ENCODE measurements around the gene STPG3. TPM values are rescaled to one million over a fixed set of nuclear protein-coding genes. Genes with fewer than 3 reads are reported as not detected.

Gene STPG3
- total and polyA plus RNA-seq, 2 of the 13 experiments (the other 11 are each of a cell fraction or from before 2014, with no cell fraction given) = not detected

GRCh38 chr9:137267933-137268355, 16.9 kb downstream of the STPG3 start:
- Histone ChIP-seq H3K4me1 (ENCODE audit: insufficient read depth, low read length) (peaks cover 19% of the 10 kb centered on the region), H3K4me3 (replicated peaks in 1 of 3; ENCODE audit: insufficient read depth in 1 of 3, low read depth in 2 of 3, low read length in 3 of 3) (no peak overlapping the region), H3K27ac (ENCODE audit: extremely low read length, insufficient read depth, low read length) (peak overlapping the region; percentile 63), H3K9me3 (ENCODE audit: low read length) (no peaks in the 10 kb centered on the region), H3K36me3 (replicated peaks in 1 of 2; ENCODE audit: control insufficient read depth in 1 of 2, insufficient read depth in 2 of 2, low read length in 2 of 2) (peaks cover 20 to 35% of the 10 kb centered on the region in 2 experiments; a peak in 4 of 5 replicates), H3K27me3 (ENCODE audit: control insufficient read depth in 1 of 2, insufficient read depth in 2 of 2, low read length in 2 of 2) (no peaks in the 10 kb centered on the region), H3K4me2 (ENCODE audit: low read depth, low read length) (no peak overlapping the region), H3K9ac (ENCODE audit: insufficient read depth, low read depth, low read length) (no peak overlapping the region), H2AFZ (ENCODE audit: low read length) (no peak overlapping the region), H3K79me2 (ENCODE audit: insufficient read depth, low read length) (no peaks in the 10 kb centered on the region), H4K20me1 (ENCODE audit: insufficient read depth, low read length) (no peaks in the 10 kb centered on the region; the same call in 1 of the 2 replicates)
- 93% methylated on average over 6 of the region's 6 CpGs for WGBS (ENCODE audit: low lambda C conversion rate)
- TSS peak; percentile 36 for BruUV-seq (replicated peaks)
- FAIRE-seq = no peak
- in situ Hi-C loops (cut with HindIII; ENCODE audit: extremely low pct_ligation_motif_present, low pct_unique_long_range_greater_than_20kb) = no loop called here
- TF ChIP-seq ZBTB7A (CRISPR knock-in tag; IDR thresholded peaks at IDR 0.05) = no peak
- TF ChIP-seq RXRA (CRISPR knock-in tag; IDR thresholded peaks at IDR 0.05) = 0 out of 2 replicates have a peak, but pooled peaks have one; percentile 3
- no peak for TF ChIP-seq ZNF737 (CRISPR knock-in tag; IDR thresholded peaks at IDR 0.05; ENCODE audit: borderline replicate concordance)
- TF ChIP-seq ZSCAN20 (CRISPR knock-in tag; IDR thresholded peaks at IDR 0.05; ENCODE audit: borderline replicate concordance) = no peak
- POLR2A ChIA-PET = interaction anchor here (2.5 to 3.4 kb wide), 2 partner anchors 9 to 27 kb away, joined by 11 read pairs; partner anchors contain the start of genes TOR4A and TUBB4B
- no peak for ATAC-seq
- intact Hi-C loops (cut with micrococcal nuclease; ENCODE audit: unreplicated experiment) = no loop called here
- no peak for DNase-seq (ENCODE audit: low spot score)
- CTCF ChIA-PET (ENCODE audit: low intra/inter-chr PET ratio, low total read pairs) = no interaction called here

DNA sequence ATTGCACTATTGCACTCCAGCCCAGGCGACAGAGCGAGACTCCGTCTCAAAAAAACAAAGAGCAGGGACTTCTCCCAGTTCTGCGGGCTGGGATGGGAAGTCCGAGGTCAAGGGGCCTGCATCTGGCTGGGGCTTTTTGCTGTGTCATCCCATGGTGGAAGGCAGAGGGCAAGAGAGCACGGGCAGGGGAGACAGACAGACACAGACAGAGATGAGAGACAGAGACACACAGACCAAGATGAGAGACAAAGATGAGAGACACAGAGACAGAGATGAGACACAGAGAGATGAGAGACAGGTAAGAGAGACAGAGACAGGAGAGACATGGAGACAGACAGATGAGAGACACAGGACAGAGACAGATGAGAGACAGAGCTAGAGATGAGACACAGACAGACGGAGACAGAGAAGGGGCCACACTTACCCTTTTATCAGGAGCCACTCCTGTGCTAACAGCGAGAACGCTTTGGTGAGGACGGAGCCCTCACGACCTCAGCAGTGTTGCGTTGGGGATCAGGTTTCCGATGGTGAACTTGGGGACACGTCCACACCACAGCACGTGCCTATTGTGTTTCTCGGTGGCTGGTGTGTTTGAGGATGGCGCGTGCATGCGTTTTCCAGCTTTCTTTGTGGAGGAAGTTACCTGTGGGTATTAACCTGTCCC, 17.6 kb downstream of the STPG3 start:
- peaks cover 19% of the 10 kb centered on the region for H3K4me1 ChIP-seq (ENCODE audit: insufficient read depth, low read length)
- no peak overlapping the region for H3K4me2 ChIP-seq (ENCODE audit: low read depth, low read length)
- FAIRE-seq (no peak), DNase-seq (ENCODE audit: low spot score) (no peak), ATAC-seq (no peak; the same call in 2 of the 3 replicates)
- intact Hi-C loops (cut with micrococcal nuclease; ENCODE audit: unreplicated experiment) = no loop called here
- H4K20me1 ChIP-seq (ENCODE audit: insufficient read depth, low read length) = no peaks in the 10 kb centered on the region; the same call in 1 of the 2 replicates
- WGBS (ENCODE audit: low lambda C conversion rate) = 77% methylated on average over 19 of the region's 19 CpGs
- ChIA-PET CTCF (ENCODE audit: low intra/inter-chr PET ratio, low total read pairs) (no interaction called here), POLR2A (interaction anchor here (1.1 to 3.4 kb wide), 3 partner anchors 8 to 28 kb away, joined by 3 to 11 read pairs (median 11); partner anchors contain the start of genes TOR4A and TUBB4B)
- no peak overlapping the region for H3K9ac ChIP-seq (ENCODE audit: insufficient read depth, low read depth, low read length)
- no peaks in the 10 kb centered on the region for H3K79me2 ChIP-seq (ENCODE audit: insufficient read depth, low read length)
- H3K9me3 ChIP-seq (ENCODE audit: low read length) = no peaks in the 10 kb centered on the region
- no peak overlapping the region for H2AFZ ChIP-seq (ENCODE audit: low read length)
- peaks cover 20 to 39% of the 10 kb centered on the region in 2 experiments; a peak in 4 of 5 replicates for H3K36me3 ChIP-seq (replicated peaks in 1 of 2; ENCODE audit: control insufficient read depth in 1 of 2, insufficient read depth in 2 of 2, low read length in 2 of 2)
- in situ Hi-C loops (cut with HindIII; ENCODE audit: extremely low pct_ligation_motif_present, low pct_unique_long_range_greater_than_20kb) = no loop called here
- no peaks in the 10 kb centered on the region for H3K27me3 ChIP-seq (ENCODE audit: control insufficient read depth in 1 of 2, insufficient read depth in 2 of 2, low read length in 2 of 2)
- peak overlapping the region; percentile 63 for H3K27ac ChIP-seq (ENCODE audit: extremely low read length, insufficient read depth, low read length)
- no TSS peak for BruUV-seq (replicated peaks)
- no peak overlapping the region for H3K4me3 ChIP-seq (replicated peaks in 1 of 3; ENCODE audit: insufficient read depth in 1 of 3, low read depth in 2 of 3, low read length in 3 of 3)
- TF ChIP-seq ZNF598 (CRISPR knock-in tag; IDR thresholded peaks at IDR 0.05; ENCODE audit: borderline replicate concordance) (no peak), ZNF484 (CRISPR knock-in tag; IDR thresholded peaks at IDR 0.05; ENCODE audit: borderline replicate concordance, low read depth) (no peak), ZNF687 (CRISPR knock-in tag; IDR thresholded peaks at IDR 0.05) (peak; percentile 26), MAFK (conservative IDR thresholded peaks at IDR 0.05 in 1 of 2, IDR thresholded peaks at IDR 0.05 in 1 of 2; ENCODE audit: low read length in 2 of 2) (peak in 1 of 2 experiments; percentile 32; a peak in 2 of 4 replicates), ZNF441 (CRISPR knock-in tag; IDR thresholded peaks at IDR 0.05; ENCODE audit: borderline replicate concordance) (peak; percentile 65; the same call in 1 of the 2 replicates), NFE2 (CRISPR knock-in tag; IDR thresholded peaks at IDR 0.05) (peak; percentile 77; the same call in 1 of the 2 replicates), ZBTB33 (CRISPR knock-in tag; IDR thresholded peaks at IDR 0.05) (peak; percentile 69)

Data from HepG2 (cell line).